ENCODE measurements around the gene CTNND2. TPM values are rescaled to one million over a fixed set of nuclear protein-coding genes. Genes with fewer than 3 reads are reported as not detected.

The CTNND2 gene
- total RNA-seq, 4 donors from 2014 or later = 0.18 to 14.9 (median 0.47) TPM; not detected in 1

GRCh38 chr5:11164531-11165294 is 739.5 kb downstream of the CTNND2 start:
- Histone ChIP-seq H3K4me1 (no peaks in the 10 kb centered on the region), H3K4me3 (no peak overlapping the region), H3K9me3 (no peaks in the 10 kb centered on the region), H3K27ac (no peak overlapping the region), H3K27me3 (no peaks in the 10 kb centered on the region), H3K36me3 (no peaks in the 10 kb centered on the region)
- DNase-seq = no peak
- TF ChIP-seq CTCF (IDR thresholded peaks at IDR 0.05) = no peak

- Histone ChIP-seq H3K4me3 (no peak overlapping the region), H3K36me3 (no peaks in the 10 kb centered on the region), H3K9me3 (no peaks in the 10 kb centered on the region), H3K27me3 (no peaks in the 10 kb centered on the region), H3K4me1 (no peaks in the 10 kb centered on the region), H3K27ac (no peak overlapping the region)
- no peak for DNase-seq
- no peak for TF ChIP-seq POLR2A (IDR thresholded peaks at IDR 0.05)
- no peak for TF ChIP-seq CTCF (IDR thresholded peaks at IDR 0.05)
Measured at GRCh38 chr5:11157132-11157531, 747.1 kb downstream of the CTNND2 start.

GRCh38 chr5:11153670-11154382 is 750.4 kb downstream of the CTNND2 start:
- TF ChIP-seq POLR2A (IDR thresholded peaks at IDR 0.05) = no peak
- no peak for TF ChIP-seq CTCF (IDR thresholded peaks at IDR 0.05)
- Histone ChIP-seq H3K9me3 (no peaks in the 10 kb centered on the region), H3K27me3 (no peaks in the 10 kb centered on the region), H3K4me3 (no peak overlapping the region), H3K36me3 (no peaks in the 10 kb centered on the region), H3K4me1 (no peaks in the 10 kb centered on the region), H3K27ac (no peak overlapping the region)
- no peak for DNase-seq

- Histone ChIP-seq H3K4me1 (no peaks in the 10 kb centered on the region), H3K4me3 (no peak overlapping the region), H3K27ac (no peak overlapping the region), H3K27me3 (no peaks in the 10 kb centered on the region), H3K36me3 (no peaks in the 10 kb centered on the region), H3K9me3 (no peaks in the 10 kb centered on the region)
- no peak for DNase-seq
- TF ChIP-seq POLR2A (IDR thresholded peaks at IDR 0.05) = no peak
Measured at GRCh38 chr5:11152368-11152767, 751.9 kb downstream of the CTNND2 start.

GRCh38 chr5:11150976-11151375 is 753.3 kb downstream of the CTNND2 start:
- H3K36me3 ChIP-seq = no peaks in the 10 kb centered on the region
- no peak overlapping the region for H3K27ac ChIP-seq
- H3K4me3 ChIP-seq = no peak overlapping the region
- no peaks in the 10 kb centered on the region for H3K9me3 ChIP-seq
- H3K4me1 ChIP-seq = no peaks in the 10 kb centered on the region
- H3K27me3 ChIP-seq = no peaks in the 10 kb centered on the region
- TF ChIP-seq CTCF (IDR thresholded peaks at IDR 0.05) (no peak), POLR2A (IDR thresholded peaks at IDR 0.05) (no peak)
- no peak for DNase-seq

GRCh38 chr5:11148810-11149539 is 755.3 kb downstream of the CTNND2 start:
- no peak overlapping the region for H3K4me3 ChIP-seq
- no peaks in the 10 kb centered on the region for H3K4me1 ChIP-seq
- no peaks in the 10 kb centered on the region for H3K36me3 ChIP-seq
- H3K27me3 ChIP-seq = no peaks in the 10 kb centered on the region
- H3K9me3 ChIP-seq = no peaks in the 10 kb centered on the region
- H3K27ac ChIP-seq = no peak overlapping the region
- DNase-seq = no peak
- no peak for TF ChIP-seq POLR2A (IDR thresholded peaks at IDR 0.05)
- no peak for TF ChIP-seq CTCF (IDR thresholded peaks at IDR 0.05)

Measured in Peyer's patch (tissue), 4 donors.